Prostate gland (tissue), 2 donors: ENCODE results near the gene ANKRD11. TPM values are rescaled to one million over a fixed set of nuclear protein-coding genes. Genes with fewer than 3 reads are reported as not detected.
A peak's percentile ranks its signal among the peaks of the same experiment; 100 is the strongest.

Experiments used
- DNase-seq: peaks from one replicate; pipeline ENCODE4 v3.0.0-alpha.2; 2019; ENCODE audit warnings: low spot score
- H3K27ac ChIP-seq, 2 donors: fragments of 200-600 bp; sonication (generic); 2 replicates each; pipeline ENCODE4 v1.5.1; 2017 to 2019
- H3K27me3 ChIP-seq: fragments of 200-600 bp; sonication (generic); replicated peaks from 2 replicates; pipeline ENCODE4 v1.5.1; 2019; ENCODE audit not compliant: insufficient read depth
- H3K36me3 ChIP-seq, 2 donors: fragments of 200-600 bp; sonication (generic); 1 replicate in 1 of 2; 2 replicates in 1 of 2; pipeline versions ENCODE4 v1.5.1 to v1.8.1; 2017 to 2019
- H3K4me1 ChIP-seq: fragments of 200-600 bp; sonication (generic); replicated peaks from 2 replicates; pipeline ENCODE4 v1.5.1; 2019
- H3K4me3 ChIP-seq, 2 donors: fragments of 200-600 bp; sonication (generic); 2 replicates each; pipeline ENCODE4 v1.5.1; 2017 to 2019
- H3K9me3 ChIP-seq: fragments of 200-600 bp; sonication (generic); 2 replicates; pipeline ENCODE4 v1.5.1; 2017
- CTCF ChIP-seq, 4 experiments: fragments of 200-600 bp in 2 of 4; fragments of 450-650 bp in 2 of 4; sonication (generic) in 2 of 4; IDR thresholded peaks; 1 replicate in 3 of 4; 2 replicates in 1 of 4; pipeline ENCODE4 v1.5.1; 2016 to 2019; ENCODE audit warnings: antibody characterized with exemption in 4 of 4, mild to moderate bottlenecking in 2 of 4, moderate library complexity in 2 of 4
- POLR2A ChIP-seq: fragments of 450-650 bp; IDR thresholded peaks from one replicate; pipeline ENCODE4 v1.6.1; 2016; ENCODE audit warnings: antibody characterized with exemption, mild to moderate bottlenecking
- POLR2AphosphoS5 ChIP-seq: sonication (generic); formaldehyde crosslinking; IDR thresholded peaks from one replicate; pipeline ENCODE4 v1.6.1; 2017; ENCODE audit warnings: antibody characterized with exemption
- WGBS: methylation state at CpG from one replicate; pipeline ENCODE4 v1.1.5; 2018; 5-methylcytosine and 5-hydroxymethylcytosine counted together
- intact Hi-C: fragments of 100-400 bp; cut with DNase I; formaldehyde crosslinking; loops from one replicate; pipeline ENCODE4 v1.14.2; 2022
- total RNA-seq, 2 donors: library from RNA; depleted of rRNA; stranded (reverse); fragments of >200 nt; gene quantifications; one replicate each; pipeline ENCODE4 v1.1.0, GENCODE V29; 2016

ANKRD11 gene
- total RNA-seq, 2 donors from 2014 or later, result 66.2 to 143 TPM

GRCh38 chr16:89359264-89360147, 130.9 kb downstream of the ANKRD11 start:
- H3K36me3 ChIP-seq, result no peaks in the 10 kb centered on the region
- peak overlapping the region in 1 of 2 donors; percentile 30 for H3K27ac ChIP-seq
- no peaks in the 10 kb centered on the region for H3K9me3 ChIP-seq
- TF ChIP-seq POLR2AphosphoS5, result peak; percentile 3
- TF ChIP-seq POLR2A, result no peak
- TF ChIP-seq CTCF (IDR thresholded peaks at IDR 0.05), result no peak
- WGBS, result 11% methylated on average over 18 of the region's 18 CpGs
- no peaks in the 10 kb centered on the region for H3K27me3 ChIP-seq
- no peak for DNase-seq
- peaks cover 28% of the 10 kb centered on the region for H3K4me1 ChIP-seq
- no peak overlapping the region for H3K4me3 ChIP-seq
- intact Hi-C loops, result no loop called here

GRCh38 chr16:89358030-89359005, 132.0 kb downstream of the ANKRD11 start:
- WGBS, result 78% methylated on average over 21 of the region's 21 CpGs
- Histone ChIP-seq H3K36me3 (no peaks in the 10 kb centered on the region), H3K4me1 (peaks cover 30% of the 10 kb centered on the region), H3K27ac (no peak overlapping the region), H3K9me3 (no peaks in the 10 kb centered on the region), H3K4me3 (no peak overlapping the region), H3K27me3 (no peaks in the 10 kb centered on the region)
- intact Hi-C loops, result no loop called here
- DNase-seq, result no peak
- TF ChIP-seq POLR2A, result no peak
- no peak for TF ChIP-seq POLR2AphosphoS5
- TF ChIP-seq CTCF (IDR thresholded peaks at IDR 0.05), result no peak

GRCh38 chr16:89357055-89357816, 133.1 kb downstream of the ANKRD11 start:
- no peak for DNase-seq
- Histone ChIP-seq H3K36me3 (no peaks in the 10 kb centered on the region), H3K4me3 (no peak overlapping the region), H3K27ac (no peak overlapping the region), H3K4me1 (peaks cover 30% of the 10 kb centered on the region), H3K9me3 (no peaks in the 10 kb centered on the region), H3K27me3 (no peaks in the 10 kb centered on the region)
- intact Hi-C loops, result no loop called here
- WGBS, result 63% methylated on average over 17 of the region's 17 CpGs
- no peak for TF ChIP-seq POLR2A
- no peak for TF ChIP-seq CTCF (IDR thresholded peaks at IDR 0.05)
- TF ChIP-seq POLR2AphosphoS5, result no peak

- no peak overlapping the region for H3K4me3 ChIP-seq
- no peaks in the 10 kb centered on the region for H3K36me3 ChIP-seq
- no peaks in the 10 kb centered on the region for H3K27me3 ChIP-seq
- H3K4me1 ChIP-seq, result peaks cover 21% of the 10 kb centered on the region
- H3K27ac ChIP-seq, result no peak overlapping the region
- TF ChIP-seq CTCF (IDR thresholded peaks at IDR 0.05) (no peak), POLR2AphosphoS5 (no peak), POLR2A (no peak)
- 90% methylated on average over 16 of the region's 16 CpGs for WGBS
- H3K9me3 ChIP-seq, result no peaks in the 10 kb centered on the region
- DNase-seq, result no peak
- intact Hi-C loops, result no loop called here
These were observed 134.7 kb downstream of the ANKRD11 start for GRCh38 chr16:89355686-89356085.
